GM12873 (cell line): Measurements from ENCODE around the gene CACUL1.

Source experiments
- TF ChIP-seq, protein P1 (sequence below): IDR thresholded peaks from 2 replicates; pipeline ENCODE4 v1.5.1; 2012; ENCODE audit warnings: low read depth, mild to moderate bottlenecking, moderate library complexity, low read length, control low read depth; ENCODE audit not compliant: insufficient read depth; ENCODE audit errors: missing control alignments

CACUL1 gene

DNA sequence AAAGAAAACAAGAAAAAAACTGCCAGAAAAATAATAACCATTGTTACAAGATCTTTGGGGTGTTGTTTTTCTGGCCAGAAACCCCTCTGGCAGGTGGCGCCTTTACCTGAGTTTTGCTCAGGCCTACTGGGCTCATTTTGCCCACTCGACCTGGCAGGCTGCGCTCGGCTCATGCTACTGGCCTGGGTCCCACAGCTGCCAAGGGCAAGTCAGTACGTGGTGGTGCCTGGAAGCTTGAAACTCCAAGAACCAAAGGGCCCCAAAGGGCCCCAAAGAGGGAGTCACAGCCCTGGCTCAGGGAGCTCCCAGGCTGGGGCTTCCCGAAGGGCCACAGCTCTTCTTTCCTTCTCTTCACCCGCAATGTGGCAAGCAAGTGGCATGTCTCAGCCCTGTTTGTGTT is 42.7 kb downstream of the CACUL1 start:
- TF ChIP-seq, protein P1, sequence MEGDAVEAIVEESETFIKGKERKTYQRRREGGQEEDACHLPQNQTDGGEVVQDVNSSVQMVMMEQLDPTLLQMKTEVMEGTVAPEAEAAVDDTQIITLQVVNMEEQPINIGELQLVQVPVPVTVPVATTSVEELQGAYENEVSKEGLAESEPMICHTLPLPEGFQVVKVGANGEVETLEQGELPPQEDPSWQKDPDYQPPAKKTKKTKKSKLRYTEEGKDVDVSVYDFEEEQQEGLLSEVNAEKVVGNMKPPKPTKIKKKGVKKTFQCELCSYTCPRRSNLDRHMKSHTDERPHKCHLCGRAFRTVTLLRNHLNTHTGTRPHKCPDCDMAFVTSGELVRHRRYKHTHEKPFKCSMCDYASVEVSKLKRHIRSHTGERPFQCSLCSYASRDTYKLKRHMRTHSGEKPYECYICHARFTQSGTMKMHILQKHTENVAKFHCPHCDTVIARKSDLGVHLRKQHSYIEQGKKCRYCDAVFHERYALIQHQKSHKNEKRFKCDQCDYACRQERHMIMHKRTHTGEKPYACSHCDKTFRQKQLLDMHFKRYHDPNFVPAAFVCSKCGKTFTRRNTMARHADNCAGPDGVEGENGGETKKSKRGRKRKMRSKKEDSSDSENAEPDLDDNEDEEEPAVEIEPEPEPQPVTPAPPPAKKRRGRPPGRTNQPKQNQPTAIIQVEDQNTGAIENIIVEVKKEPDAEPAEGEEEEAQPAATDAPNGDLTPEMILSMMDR: no peak

DNA sequence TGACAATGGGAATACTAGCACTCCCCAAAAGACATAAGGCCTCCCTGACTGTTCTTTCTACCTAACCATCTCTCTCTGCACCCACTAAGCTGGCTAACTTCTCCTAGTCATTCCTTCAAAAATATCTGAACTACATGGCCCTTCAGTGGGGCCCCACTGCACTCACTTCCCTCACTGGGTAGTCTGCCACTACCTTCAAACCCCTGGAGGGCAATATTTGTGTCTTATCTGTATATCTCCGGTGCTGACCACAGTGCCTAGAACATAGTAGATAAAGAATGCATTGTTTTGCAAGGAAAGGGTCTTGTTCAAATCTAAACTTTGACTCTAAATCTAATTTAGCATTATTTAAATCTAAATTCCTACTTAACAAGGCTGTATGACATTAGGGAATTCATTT is 44.3 kb downstream of the CACUL1 start:
- TF ChIP-seq, protein P1: no peak

DNA sequence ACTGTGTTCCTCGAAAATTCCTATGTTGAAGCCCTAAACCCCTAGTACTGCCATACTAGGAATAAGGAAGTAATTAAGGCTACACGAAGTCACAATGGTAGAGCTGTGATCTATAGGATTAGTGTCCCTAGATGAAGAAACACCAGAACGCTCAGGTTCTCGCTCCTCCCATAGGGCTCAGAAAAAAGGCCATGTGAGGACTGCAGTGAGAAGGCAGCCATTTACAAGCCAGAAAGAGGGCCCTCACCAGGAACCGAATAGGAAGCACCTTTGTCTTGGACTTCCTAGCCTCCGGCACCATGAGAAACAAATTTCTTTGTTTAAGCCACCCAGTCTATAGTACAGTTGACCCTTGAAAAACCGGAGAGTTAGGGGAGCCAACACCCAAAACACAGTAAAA is 46.2 kb downstream of the CACUL1 start:
- TF ChIP-seq, protein P1: no peak

DNA sequence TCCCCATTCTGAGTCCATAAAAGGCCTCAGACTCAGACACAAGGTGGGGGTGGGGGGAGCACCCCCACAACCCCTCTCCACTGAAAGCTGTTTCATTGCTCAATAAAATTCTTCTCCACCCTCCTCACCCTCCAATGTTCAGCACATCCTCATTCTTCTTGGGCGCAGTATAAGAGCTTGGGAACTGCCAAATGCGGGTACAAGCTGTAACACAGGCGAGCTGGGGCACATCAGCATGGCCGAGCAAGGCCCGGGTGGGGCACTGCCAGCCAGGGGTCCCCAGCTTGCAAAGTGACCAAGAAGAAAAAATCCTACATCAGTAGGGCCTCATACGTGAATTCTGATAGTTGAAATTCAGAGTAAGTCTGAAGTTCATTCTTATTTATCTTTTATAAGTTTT is 50.1 kb downstream of the CACUL1 start:
- TF ChIP-seq, protein P1: no peak

DNA sequence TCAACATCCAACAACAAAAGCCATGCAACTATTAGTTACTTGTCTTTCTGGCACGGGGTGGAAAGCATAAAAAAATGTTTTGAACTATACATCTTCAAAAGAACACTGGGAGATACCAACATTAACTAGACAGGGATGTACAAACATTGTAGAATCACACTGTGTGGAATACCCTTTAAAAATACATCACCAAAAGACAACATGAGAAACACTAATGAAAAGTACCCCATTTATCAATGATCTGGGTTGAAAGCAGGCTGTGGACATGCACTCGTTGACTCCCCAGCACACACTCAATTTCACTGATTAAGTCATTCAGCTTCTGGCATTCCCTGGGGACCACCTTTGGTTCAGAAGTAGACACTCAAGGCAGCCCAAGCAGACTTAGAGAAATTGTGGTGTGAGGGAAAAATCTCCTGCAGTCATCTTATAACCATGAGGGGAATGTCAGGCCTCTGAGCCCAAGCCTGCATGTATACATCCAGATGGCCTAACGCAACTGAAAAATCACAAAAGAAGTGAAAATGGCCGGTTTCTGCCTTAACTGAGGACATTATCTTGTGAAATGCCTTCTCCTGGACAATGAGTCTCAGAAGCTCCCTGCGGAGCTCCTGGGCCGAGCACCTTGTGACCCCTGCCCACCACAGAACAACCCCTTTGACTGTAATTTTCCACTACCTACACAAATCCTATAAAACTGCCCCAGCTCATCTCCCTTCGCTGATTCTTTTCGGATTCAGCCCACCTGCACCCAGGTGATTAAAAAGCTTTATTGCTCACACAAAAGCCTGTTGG is 53.0 kb downstream of the CACUL1 start:
- TF ChIP-seq, protein P1: no peak

DNA sequence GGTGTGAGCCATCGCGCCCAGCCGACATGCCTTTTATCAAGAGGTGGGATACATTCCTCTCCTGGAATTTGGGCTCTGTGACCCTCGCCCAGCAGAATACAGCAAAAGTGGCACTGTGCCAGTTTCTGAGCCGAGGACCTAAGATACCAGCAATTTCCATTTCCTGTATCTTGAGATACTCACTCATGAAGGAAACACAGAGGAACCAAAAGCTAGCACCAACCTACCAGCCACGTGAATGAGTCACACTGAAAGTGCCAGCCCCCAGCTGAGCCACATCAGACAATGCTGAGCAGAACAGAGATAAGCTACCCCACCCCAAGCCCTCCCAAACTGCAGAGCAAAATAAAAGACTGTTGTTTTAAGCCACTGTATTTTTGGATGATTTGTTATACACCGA is 56.3 kb downstream of the CACUL1 start:
- TF ChIP-seq, protein P1: no peak

DNA sequence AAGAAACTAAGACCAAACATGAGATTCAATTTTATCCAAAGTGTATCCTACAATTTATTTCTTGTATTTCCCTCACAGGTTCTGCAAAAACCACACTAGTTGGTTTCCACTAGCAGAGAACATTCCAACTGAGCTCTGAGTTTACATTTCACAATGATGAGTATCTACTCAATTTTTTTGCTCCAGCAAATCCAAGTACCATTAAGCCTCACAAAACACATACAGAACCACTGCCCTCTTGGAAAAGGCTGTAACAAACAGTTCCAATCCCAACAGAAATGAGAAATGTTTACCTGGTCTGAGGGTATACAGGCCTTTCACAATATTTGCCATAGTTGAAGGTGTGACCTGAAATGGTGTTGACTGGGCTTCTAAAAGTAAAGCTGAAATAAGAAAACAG is 59.9 kb downstream of the CACUL1 start:
- TF ChIP-seq, protein P1: no peak
